ENCODE results near the gene THAP9.
"Not testable (repeated sequence)": the region's sequence is repeated elsewhere in the genome, so short reads cannot be mapped to it uniquely, and the experiment has no call there.

The THAP9 gene

GRCh38 chr4:82900411-82901182 is at the start of gene THAP9:
Gene THAP9, plus strand, starts transcription at chr4:82900735. Its CDS starts 68 bp downstream, at chr4:82900803.
- peak; percentile 96 to 98 for DNase-seq

GRCh38 chr4:82851318-82851717 is 49.2 kb upstream of the THAP9 start:
- no peak for DNase-seq

- DNase-seq, result no peak
These were observed 48.4 kb upstream of the THAP9 start for GRCh38 chr4:82851885-82852750.

GRCh38 chr4:82852751-82853285 is 47.7 kb upstream of the THAP9 start:
- DNase-seq, result no peak

GRCh38 chr4:82860487-82860886 is 40.0 kb upstream of the THAP9 start:
- not testable (repeated sequence) for DNase-seq

- DNase-seq, result no peak
These were observed 39.0 kb upstream of the THAP9 start for GRCh38 chr4:82861529-82861928.

- DNase-seq, result no peak
These were observed 36.1 kb upstream of the THAP9 start for GRCh38 chr4:82864336-82864979.

- DNase-seq, result no peak
These were observed 34.9 kb upstream of the THAP9 start for GRCh38 chr4:82865592-82865991.

GRCh38 chr4:82866033-82866432 is 34.5 kb upstream of the THAP9 start:
- not testable (repeated sequence) for DNase-seq

GRCh38 chr4:82866706-82867385 is 33.7 kb upstream of the THAP9 start:
- DNase-seq, result no peak

GRCh38 chr4:82868572-82868971 is 32.0 kb upstream of the THAP9 start:
- no peak for DNase-seq

GRCh38 chr4:82885410-82885809 is 15.1 kb upstream of the THAP9 start:
- no peak for DNase-seq

GRCh38 chr4:82886147-82886942 is 14.2 kb upstream of the THAP9 start:
- no peak for DNase-seq

- DNase-seq, result no peak
These were observed 11.2 kb upstream of the THAP9 start for GRCh38 chr4:82889287-82889686.

- DNase-seq, result no peak
These were observed 10.0 kb upstream of the THAP9 start for GRCh38 chr4:82890528-82890900.

GRCh38 chr4:82890901-82891706 is 9.4 kb upstream of the THAP9 start, which contains the start of gene SEC31A:
Gene SEC31A, minus strand, starts transcription at chr4:82891153. Its CDS starts 9,217 bp downstream, at chr4:82881936.
- DNase-seq, result peak; percentile 96

- DNase-seq, result no peak
These were observed 8.6 kb upstream of the THAP9 start for GRCh38 chr4:82891707-82892466.

- DNase-seq, result no peak
These were observed 8.1 kb upstream of the THAP9 start for GRCh38 chr4:82892467-82892802.

GRCh38 chr4:82893942-82894341 is 6.6 kb upstream of the THAP9 start:
- DNase-seq, result no peak

- no peak for DNase-seq
These were observed 3.8 kb upstream of the THAP9 start for GRCh38 chr4:82896755-82897154.
